ENCODE data around the gene DDX23. TPM values are rescaled to one million over a fixed set of nuclear protein-coding genes. Genes with fewer than 3 reads are reported as not detected.

The DDX23 gene
- total RNA-seq, 1 donor from 2014 or later, result 78.5 TPM

Other genes starting within 250 kb of the DDX23 start
- 64.3 TPM for gene KANSL2, start 169.9 kb downstream of the DDX23 start, total RNA-seq (ENCODE audit: insufficient read depth, low replicate concordance)
- 109 TPM for gene CCNT1, start 135.5 kb downstream of the DDX23 start, total RNA-seq (ENCODE audit: insufficient read depth, low replicate concordance)
- 20.0 TPM for gene ADCY6, start 63.1 kb downstream of the DDX23 start, total RNA-seq (ENCODE audit: insufficient read depth, low replicate concordance)
- gene CACNB3, start 33.7 kb downstream of the DDX23 start, total RNA-seq (ENCODE audit: insufficient read depth, low replicate concordance), result 7.5 TPM
- 5.8 TPM for gene RND1, start 13.7 kb upstream of the DDX23 start, total RNA-seq (ENCODE audit: insufficient read depth, low replicate concordance)
- 47.4 TPM for gene FKBP11, start 73.3 kb upstream of the DDX23 start, total RNA-seq (ENCODE audit: insufficient read depth, low replicate concordance)
- 25.3 TPM for gene ARF3, start 105.3 kb upstream of the DDX23 start, total RNA-seq (ENCODE audit: insufficient read depth, low replicate concordance)
- 0.72 TPM for gene WNT10B, start 119.6 kb upstream of the DDX23 start, total RNA-seq (ENCODE audit: insufficient read depth, low replicate concordance)
- not detected for gene WNT1, start 126.2 kb upstream of the DDX23 start, total RNA-seq (ENCODE audit: insufficient read depth, low replicate concordance)
- 5.5 TPM for gene DDN, start 147.2 kb upstream of the DDX23 start, total RNA-seq (ENCODE audit: insufficient read depth, low replicate concordance)
- 52.7 TPM for gene PRKAG1, start 166.6 kb upstream of the DDX23 start, total RNA-seq (ENCODE audit: insufficient read depth, low replicate concordance)
- 22.4 TPM for gene KMT2D, start 208.6 kb upstream of the DDX23 start, total RNA-seq (ENCODE audit: insufficient read depth, low replicate concordance)
- gene RHEBL1, start 217.8 kb upstream of the DDX23 start, total RNA-seq (ENCODE audit: insufficient read depth, low replicate concordance), result 3.9 TPM
- gene DHH, start 242.6 kb upstream of the DDX23 start, total RNA-seq (ENCODE audit: insufficient read depth, low replicate concordance), result 2.9 TPM

Measured in umbilical cord (tissue), 1 donor.